GM23248 (cell line): ENCODE results near the gene TCHH. TPM values are rescaled to one million over a fixed set of nuclear protein-coding genes. Genes with fewer than 3 reads are reported as not detected.

ENCODE experiments used
- DNase-seq: peaks from one replicate; pipeline ENCODE4 v3.0.0-alpha.2; 2015
- H2AFZ ChIP-seq: fragments of 200-600 bp; sonication (generic); 2 replicates; pipeline ENCODE4 v1.6.1; 2016; ENCODE audit warnings: antibody characterized with exemption
- H3F3A ChIP-seq: fragments of 200-600 bp; sonication (generic); 2 replicates; pipeline ENCODE4 v1.6.1; 2016; ENCODE audit warnings: mild to moderate bottlenecking, antibody characterized with exemption, mixed run types; ENCODE audit not compliant: insufficient read depth
- H3K27ac ChIP-seq: fragments of 200-600 bp; sonication (generic); 2 replicates; pipeline ENCODE4 v1.5.1; 2016; ENCODE audit warnings: mild to moderate bottlenecking
- H3K27me3 ChIP-seq: fragments of 200-600 bp; sonication (generic); replicated peaks from 2 replicates; pipeline ENCODE4 v1.6.1; 2016; ENCODE audit warnings: mild to moderate bottlenecking; ENCODE audit not compliant: insufficient read depth
- H3K36me3 ChIP-seq: fragments of 200-600 bp; sonication (generic); 2 replicates; pipeline ENCODE4 v1.6.1; 2016; ENCODE audit warnings: low read depth, mild to moderate bottlenecking
- H3K4me1 ChIP-seq: fragments of 200-600 bp; sonication (generic); 2 replicates; pipeline ENCODE4 v1.6.1; 2016; ENCODE audit warnings: mild to moderate bottlenecking; ENCODE audit not compliant: insufficient read depth
- H3K4me2 ChIP-seq: fragments of 200-600 bp; sonication (generic); one replicate; pipeline ENCODE4 v1.6.1; 2016; ENCODE audit warnings: mild to moderate bottlenecking; ENCODE audit not compliant: unreplicated experiment
- H3K4me3 ChIP-seq: fragments of 200-600 bp; sonication (generic); 2 replicates; pipeline ENCODE4 v1.5.1; 2016; ENCODE audit warnings: mild to moderate bottlenecking
- H3K79me2 ChIP-seq: fragments of 200-600 bp; sonication (generic); 2 replicates; pipeline ENCODE4 v1.6.1; 2016; ENCODE audit warnings: mild to moderate bottlenecking; ENCODE audit not compliant: insufficient read depth
- H3K9ac ChIP-seq: fragments of 200-600 bp; sonication (generic); 2 replicates; pipeline ENCODE4 v1.6.1; 2016; ENCODE audit warnings: mild to moderate bottlenecking
- H3K9me2 ChIP-seq: fragments of 200-600 bp; sonication (generic); 2 replicates; pipeline ENCODE4 v1.6.1; 2016; ENCODE audit warnings: mixed run types, mild to moderate bottlenecking, moderate library complexity; ENCODE audit not compliant: insufficient read depth
- H3K9me3 ChIP-seq: fragments of 200-600 bp; sonication (generic); one replicate; pipeline ENCODE4 v1.6.1; 2017; ENCODE audit warnings: low read depth
- H4K20me1 ChIP-seq: fragments of 200-600 bp; sonication (generic); 2 replicates; pipeline ENCODE4 v1.6.0; 2016; ENCODE audit not compliant: insufficient read depth
- EZH2 ChIP-seq: fragments of 200-600 bp; sonication (generic); IDR thresholded peaks from 2 replicates; pipeline ENCODE4 v1.6.1; 2018; ENCODE audit warnings: antibody characterized with exemption, mild to moderate bottlenecking; ENCODE audit not compliant: insufficient read depth, poor library complexity, severe bottlenecking
- EZH2phosphoT487 ChIP-seq: fragments of 200-600 bp; sonication (generic); IDR thresholded peaks from 2 replicates; pipeline ENCODE4 v1.6.1; 2018; ENCODE audit warnings: antibody characterized with exemption, moderate library complexity, mild to moderate bottlenecking, low read depth; ENCODE audit not compliant: insufficient read depth
- WGBS, 2 experiments: methylation state at CpG; one replicate each; pipeline ENCODE4 v1.1.6; 2015 to 2017; ENCODE audit warnings: low lambda C conversion rate in 2 of 2, low coverage in 1 of 2; ENCODE audit errors: missing lambda C conversion rate in 2 of 2; 5-methylcytosine and 5-hydroxymethylcytosine counted together
- in situ Hi-C: fragments of 300-500 bp; cut with MboI; formaldehyde crosslinking; loops from 2 replicates; pipeline ENCODE4 v1.15.0; 2020
- polyA plus RNA-seq: library from polyadenylated mRNA; unstranded; fragments of >200 nt; fragmentation: Nextera tagmentation; extraction: Ambion mirVana; gene quantifications from 2 replicates; pipeline ENCODE4 v1.2.1, GENCODE V29; 2016
- total RNA-seq: library from RNA; depleted of rRNA; stranded (reverse); fragments of >200 nt; shearing (Covaris generic); gene quantifications from 2 replicates; pipeline ENCODE4 v1.2.3, GENCODE V29; 2014

TCHH gene
- total and polyA plus RNA-seq, 2 experiments from 2014 or later = 0.08 to 0.22 TPM

DNA sequence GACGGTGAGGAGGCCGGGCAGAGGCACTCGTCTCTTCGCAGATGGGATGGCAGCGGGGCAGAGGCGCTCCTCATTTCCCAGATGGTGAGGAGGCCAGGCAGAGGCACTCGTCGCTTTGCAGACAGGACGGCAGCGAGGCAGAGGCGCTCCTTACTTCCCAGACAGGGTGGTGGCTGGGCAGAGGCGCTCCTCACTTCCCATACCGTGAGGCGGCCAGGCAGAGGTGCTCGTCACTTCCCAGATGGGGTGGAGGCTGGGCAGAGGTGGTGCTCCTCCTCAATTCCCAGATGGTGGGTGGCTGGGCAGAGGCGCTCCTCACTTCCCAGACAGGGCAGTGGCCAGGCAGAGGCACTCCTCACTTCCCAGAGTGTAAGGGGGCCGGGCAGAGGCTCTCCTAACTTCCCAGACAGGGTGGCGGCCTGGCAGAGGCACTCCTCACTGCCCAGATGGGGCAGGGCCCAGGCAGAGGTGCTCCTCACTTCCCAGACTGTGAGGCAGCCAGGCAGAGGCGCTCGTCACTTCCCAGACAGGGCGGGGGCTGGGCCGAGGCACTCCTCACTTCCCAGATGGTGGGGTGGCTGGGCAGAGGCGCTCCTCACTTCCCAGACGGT, 36.3 kb downstream of the TCHH start:
- no peak overlapping the region for H2AFZ ChIP-seq
- H4K20me1 ChIP-seq = no peaks in the 10 kb centered on the region
- no peaks in the 10 kb centered on the region for H3K9me2 ChIP-seq
- no peak overlapping the region for H3K9ac ChIP-seq
- H3K27me3 ChIP-seq = peaks cover 28% of the 10 kb centered on the region
- WGBS, 2 experiments = 70 to 73% methylated on average over 21 to 22 of the region's 24 CpGs
- TF ChIP-seq EZH2 (no peak), EZH2phosphoT487 (no peak)
- H3F3A ChIP-seq = no peaks in the 10 kb centered on the region
- H3K4me1 ChIP-seq = no peaks in the 10 kb centered on the region
- H3K9me3 ChIP-seq = no peaks in the 10 kb centered on the region
- H3K4me2 ChIP-seq = no peak overlapping the region
- in situ Hi-C loops = no loop called here
- no peak overlapping the region for H3K4me3 ChIP-seq
- no peaks in the 10 kb centered on the region for H3K36me3 ChIP-seq
- DNase-seq = no peak
- H3K27ac ChIP-seq = no peak overlapping the region
- no peaks in the 10 kb centered on the region for H3K79me2 ChIP-seq

DNA sequence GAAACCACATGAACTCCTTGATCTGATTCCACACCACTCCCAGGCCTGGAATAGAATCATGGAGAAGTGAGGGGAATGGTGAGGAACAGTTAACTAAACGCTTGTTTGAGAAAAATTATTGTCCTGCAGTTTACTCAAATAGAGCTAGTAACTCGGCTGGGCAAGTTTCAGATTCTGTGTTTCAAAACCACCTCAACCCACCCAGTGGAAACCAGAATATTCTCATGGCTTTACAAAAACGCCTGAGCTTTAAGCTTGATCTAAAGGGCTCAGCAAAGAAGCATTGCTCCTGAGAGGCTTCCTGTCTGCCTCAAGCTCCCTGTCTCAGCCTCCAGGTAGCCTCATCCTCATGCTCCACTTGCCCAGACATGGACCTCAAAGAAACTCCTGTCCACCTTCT, 42.9 kb downstream of the TCHH start:
- Histone ChIP-seq H2AFZ (no peak overlapping the region), H3K9me2 (no peaks in the 10 kb centered on the region), H3K9ac (no peak overlapping the region), H4K20me1 (no peaks in the 10 kb centered on the region), H3F3A (no peaks in the 10 kb centered on the region), H3K27ac (no peak overlapping the region), H3K4me2 (no peak overlapping the region), H3K4me3 (no peak overlapping the region), H3K4me1 (no peaks in the 10 kb centered on the region), H3K36me3 (no peaks in the 10 kb centered on the region), H3K79me2 (no peaks in the 10 kb centered on the region), H3K27me3 (peaks cover 42% of the 10 kb centered on the region), H3K9me3 (no peaks in the 10 kb centered on the region)
- 16 to 20% methylated on average over 3 of the region's 3 CpGs for WGBS, 2 experiments
- no peak for DNase-seq
- TF ChIP-seq EZH2 (no peak), EZH2phosphoT487 (no peak)
- in situ Hi-C loops = no loop called here

- DNase-seq = no peak
- WGBS, 2 experiments = 25 to 28% methylated on average over 3 of the region's 3 CpGs
- H3K9ac ChIP-seq = no peak overlapping the region
- in situ Hi-C loops = no loop called here
- no peaks in the 10 kb centered on the region for H4K20me1 ChIP-seq
- H3K4me1 ChIP-seq = no peaks in the 10 kb centered on the region
- H3K27ac ChIP-seq = no peak overlapping the region
- no peaks in the 10 kb centered on the region for H3K9me3 ChIP-seq
- no peaks in the 10 kb centered on the region for H3K9me2 ChIP-seq
- no peaks in the 10 kb centered on the region for H3K36me3 ChIP-seq
- no peak overlapping the region for H2AFZ ChIP-seq
- H3K4me3 ChIP-seq = no peak overlapping the region
- TF ChIP-seq EZH2phosphoT487 (no peak), EZH2 (no peak)
- H3F3A ChIP-seq = no peaks in the 10 kb centered on the region
- H3K27me3 ChIP-seq = peaks cover 36% of the 10 kb centered on the region
- no peak overlapping the region for H3K4me2 ChIP-seq
- H3K79me2 ChIP-seq = no peaks in the 10 kb centered on the region
Measured at GRCh38 chr1:152071123-152071522, 44.1 kb downstream of the TCHH start.

- no peak overlapping the region for H3K27ac ChIP-seq
- H3K9me2 ChIP-seq = no peaks in the 10 kb centered on the region
- H4K20me1 ChIP-seq = no peaks in the 10 kb centered on the region
- peaks cover 29% of the 10 kb centered on the region for H3K27me3 ChIP-seq
- no peak overlapping the region for H3K4me2 ChIP-seq
- no peaks in the 10 kb centered on the region for H3K79me2 ChIP-seq
- no peaks in the 10 kb centered on the region for H3K4me1 ChIP-seq
- no peak overlapping the region for H3K4me3 ChIP-seq
- no peaks in the 10 kb centered on the region for H3K36me3 ChIP-seq
- H3K9me3 ChIP-seq = no peaks in the 10 kb centered on the region
- H3K9ac ChIP-seq = no peak overlapping the region
- H2AFZ ChIP-seq = no peak overlapping the region
- DNase-seq = no peak
- no peak for TF ChIP-seq EZH2
- no peak for TF ChIP-seq EZH2phosphoT487
- no peaks in the 10 kb centered on the region for H3F3A ChIP-seq
- in situ Hi-C loops = loop anchor here (10.0 kb wide), 1 partner anchor 387 kb away; no protein-coding TSS in a partner anchor
- 65 to 78% methylated on average over 1 of the region's 1 CpG for WGBS, 2 experiments
Measured at GRCh38 chr1:152067929-152068328, 47.3 kb downstream of the TCHH start.

DNA sequence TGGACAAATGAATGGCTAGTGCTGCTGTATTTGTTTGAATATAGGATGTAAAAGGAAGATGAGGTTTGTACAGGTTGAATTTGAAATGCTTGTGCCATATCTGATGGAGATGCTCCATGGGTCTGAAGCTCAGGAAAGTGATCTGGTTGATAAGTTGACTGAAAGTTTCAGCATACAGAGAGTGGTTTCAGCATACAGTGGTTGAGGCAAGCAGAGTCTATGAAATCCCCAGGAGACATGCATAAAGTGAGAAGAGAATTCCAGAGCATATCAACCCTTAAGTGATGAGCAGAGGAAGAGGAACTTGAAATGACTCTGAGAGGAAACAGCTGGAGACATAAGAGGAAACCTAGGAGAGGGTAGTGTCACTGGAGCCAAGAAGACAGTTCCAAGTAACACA, 48.1 kb downstream of the TCHH start:
- H3K36me3 ChIP-seq = no peaks in the 10 kb centered on the region
- H3K4me1 ChIP-seq = no peaks in the 10 kb centered on the region
- no peak overlapping the region for H3K27ac ChIP-seq
- no peak overlapping the region for H3K9ac ChIP-seq
- no peaks in the 10 kb centered on the region for H3F3A ChIP-seq
- DNase-seq = no peak
- no peak overlapping the region for H3K4me2 ChIP-seq
- no peak overlapping the region for H2AFZ ChIP-seq
- peaks cover 26% of the 10 kb centered on the region for H3K27me3 ChIP-seq
- in situ Hi-C loops = loop anchor here (10.0 kb wide), 1 partner anchor 388 kb away; no protein-coding TSS in a partner anchor
- no peak overlapping the region for H3K4me3 ChIP-seq
- no peaks in the 10 kb centered on the region for H4K20me1 ChIP-seq
- no peaks in the 10 kb centered on the region for H3K79me2 ChIP-seq
- TF ChIP-seq EZH2phosphoT487 = no peak
- no peaks in the 10 kb centered on the region for H3K9me3 ChIP-seq
- H3K9me2 ChIP-seq = no peaks in the 10 kb centered on the region
